COR-L47 (cell line): Measurements from ENCODE around the gene FTO.
"Not testable (repeated sequence)": the region's sequence is repeated elsewhere in the genome, so short reads cannot be mapped to it uniquely, and the experiment has no call there.

ENCODE experiments used
- DNase-seq: peaks from one replicate; lab custom pipeline; 2025; lab: John Stamatoyannopoulos, UW

The FTO gene

DNA sequence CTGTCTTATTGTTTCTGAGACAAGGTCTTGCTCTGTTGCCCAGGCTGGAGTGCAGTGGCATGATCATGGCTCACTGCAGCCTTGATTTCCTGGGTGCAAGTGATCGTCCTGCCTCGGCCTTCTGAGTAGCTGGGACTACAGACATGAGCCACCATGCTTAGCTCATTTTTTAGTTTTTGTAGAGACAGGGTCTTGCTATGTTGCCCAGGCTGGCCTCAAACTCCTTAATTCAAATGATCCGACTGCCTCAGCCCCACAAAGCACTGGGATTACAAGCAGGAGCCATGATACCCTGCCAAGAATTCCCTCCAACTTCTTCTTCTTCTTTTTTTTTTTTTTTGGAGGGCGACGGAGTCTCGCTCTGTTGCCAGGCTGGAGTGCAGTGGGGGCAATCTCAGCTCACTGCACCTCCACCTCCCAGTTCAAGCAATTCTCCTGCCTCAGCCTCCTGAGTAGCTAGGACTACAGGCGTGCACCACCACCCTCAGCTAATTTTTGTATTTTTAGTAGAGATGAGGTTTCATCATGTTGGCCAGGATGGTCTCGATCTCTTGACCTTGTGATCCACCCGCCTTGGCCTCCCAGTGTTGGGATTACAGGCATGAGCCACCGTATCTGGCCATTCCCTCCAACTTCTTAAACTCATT, 477.9 kb downstream of the FTO start:
- DNase-seq, result not testable (repeated sequence)

DNA sequence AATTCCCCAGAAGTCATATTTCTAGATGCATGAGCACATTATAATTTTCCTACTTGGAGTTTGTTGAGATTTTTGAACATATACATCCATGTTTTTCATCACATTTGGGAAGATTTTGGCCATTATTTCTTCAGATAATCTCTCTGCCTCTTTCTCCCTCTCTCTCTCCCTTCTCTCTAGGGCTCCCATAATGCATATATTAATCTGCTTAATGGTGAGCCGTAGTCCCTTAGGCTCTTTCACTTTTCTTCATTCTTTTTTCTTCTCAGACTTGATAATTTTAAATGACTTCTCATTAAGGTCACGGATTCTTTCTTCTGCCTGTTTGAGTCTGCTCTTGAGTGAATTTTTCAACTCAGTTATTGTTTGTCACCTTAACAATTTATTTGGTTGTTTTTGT, 481.1 kb downstream of the FTO start:
- DNase-seq, result no peak

DNA sequence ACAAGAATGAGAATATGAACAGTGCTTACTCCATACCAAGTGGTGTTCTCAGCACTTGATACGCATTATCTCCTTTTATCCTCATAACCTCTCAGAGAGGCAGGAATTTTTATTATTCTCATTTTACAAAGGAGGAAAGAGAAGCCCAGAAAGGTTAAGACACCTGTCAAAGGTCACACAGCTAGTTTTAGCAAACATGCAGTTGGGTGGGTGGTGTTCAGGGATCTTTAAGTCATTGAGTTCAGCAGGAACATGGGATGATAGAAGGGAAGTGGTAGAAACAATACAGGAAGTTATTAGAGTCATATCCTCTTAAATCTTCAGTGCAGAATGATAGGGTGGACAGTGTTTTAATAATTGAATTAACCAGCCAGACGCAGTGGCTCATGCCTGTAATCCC, 487.2 kb downstream of the FTO start:
- no peak for DNase-seq

DNA sequence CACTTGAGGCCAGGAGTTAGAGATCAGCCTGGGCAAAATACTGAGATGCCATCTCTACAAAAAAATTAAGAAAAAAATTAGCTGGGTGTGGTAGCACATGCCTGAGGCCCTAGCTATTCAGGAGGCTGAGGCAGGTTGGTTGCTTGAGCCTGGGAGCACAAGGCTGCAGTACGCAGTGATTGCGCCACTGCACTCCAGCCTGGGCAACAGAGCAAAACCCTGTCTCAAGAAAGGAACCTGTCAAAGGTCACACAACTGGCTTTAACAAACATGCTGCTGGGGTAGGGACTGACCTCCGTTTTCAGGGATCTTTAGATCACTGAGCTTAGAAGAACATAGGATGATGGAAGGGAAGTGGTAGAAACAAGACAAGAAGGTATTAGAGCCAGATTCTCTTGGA, 487.6 kb downstream of the FTO start:
- no peak for DNase-seq

DNA sequence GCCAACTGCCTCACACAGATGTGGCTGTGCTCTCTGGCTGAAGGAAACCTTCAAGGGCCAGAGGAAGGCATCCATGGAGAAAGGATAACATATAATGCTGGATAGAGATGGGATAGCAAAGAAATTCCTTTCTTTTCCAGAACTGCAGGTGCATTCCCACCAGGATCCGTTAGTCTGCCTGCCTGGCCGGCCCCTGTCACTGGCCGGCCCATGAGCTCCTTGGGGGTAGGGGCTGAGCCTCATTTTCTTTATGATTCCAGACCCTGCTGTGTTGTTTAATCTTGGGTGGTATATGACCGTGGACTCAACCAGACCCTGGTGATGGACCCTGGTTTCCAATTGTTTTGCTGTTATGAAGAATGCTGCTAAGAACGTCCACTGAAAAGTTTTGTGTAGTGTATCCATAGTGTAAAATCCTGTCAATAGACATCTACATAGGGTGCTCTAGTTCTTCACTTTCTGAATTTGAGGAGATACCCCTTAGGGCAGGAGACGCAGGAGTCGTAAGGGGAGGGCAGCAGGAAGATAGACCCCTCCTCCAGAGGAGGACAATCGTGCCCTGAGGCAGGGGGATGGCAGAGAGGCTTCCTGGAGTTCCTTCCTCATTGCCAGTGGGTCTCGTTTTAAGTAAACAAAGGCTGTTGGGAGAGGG, 489.2 kb downstream of the FTO start:
- no peak for DNase-seq

DNA sequence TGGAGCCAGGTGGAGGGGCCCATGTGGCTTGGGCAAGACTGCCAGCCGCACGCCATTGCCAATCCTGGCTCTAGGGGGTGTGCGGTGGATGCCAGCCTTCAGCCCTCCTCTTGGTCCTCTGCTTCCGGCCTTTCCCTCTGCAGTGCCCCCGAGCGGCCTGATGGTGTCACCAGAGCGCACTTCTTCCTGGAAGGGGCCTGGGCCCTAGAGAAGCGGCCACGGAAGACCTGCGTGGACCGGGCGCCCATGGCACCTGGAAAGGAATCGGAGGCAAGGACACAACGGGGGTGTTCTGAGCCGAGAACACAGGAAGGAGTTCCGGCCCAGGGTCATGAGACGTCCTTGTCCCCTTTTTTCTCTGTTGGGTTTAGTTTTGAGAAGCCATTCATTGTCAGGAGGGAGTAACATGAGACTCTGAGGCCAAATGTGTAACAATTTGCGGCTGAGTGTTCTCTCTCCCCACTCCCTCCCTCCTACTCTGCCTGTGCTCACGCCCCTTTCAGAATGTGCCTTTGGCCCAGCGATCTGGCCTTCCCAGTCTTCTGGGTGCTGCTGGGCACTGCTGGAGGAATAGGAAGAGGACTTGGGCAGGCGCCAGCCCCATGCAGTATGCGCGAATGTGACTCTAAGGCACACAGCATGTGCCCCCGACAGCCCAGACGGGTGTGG, 489.8 kb downstream of the FTO start:
- DNase-seq, result peak; percentile 64

DNA sequence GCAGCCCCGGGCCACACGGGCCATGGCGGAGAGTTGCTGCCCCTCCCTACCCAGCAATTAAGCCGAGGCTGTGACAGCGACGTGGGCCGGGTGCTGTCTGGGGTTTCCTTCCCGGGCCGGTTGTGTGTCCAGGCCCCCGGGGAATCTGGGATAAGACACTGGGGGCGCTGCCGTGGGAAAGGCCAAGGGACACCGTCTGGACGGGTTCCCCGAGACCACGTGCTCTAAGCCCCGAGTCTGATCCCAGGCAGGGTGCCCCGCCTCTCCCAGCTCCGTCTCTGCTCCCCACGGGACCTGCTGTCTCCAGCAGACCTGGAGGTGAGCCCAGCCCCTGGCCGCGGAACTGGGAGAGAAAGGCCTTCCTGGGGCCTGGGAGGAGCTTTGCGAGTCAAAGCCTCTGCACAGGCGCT, 490.4 kb downstream of the FTO start:
- DNase-seq, result no peak

DNA sequence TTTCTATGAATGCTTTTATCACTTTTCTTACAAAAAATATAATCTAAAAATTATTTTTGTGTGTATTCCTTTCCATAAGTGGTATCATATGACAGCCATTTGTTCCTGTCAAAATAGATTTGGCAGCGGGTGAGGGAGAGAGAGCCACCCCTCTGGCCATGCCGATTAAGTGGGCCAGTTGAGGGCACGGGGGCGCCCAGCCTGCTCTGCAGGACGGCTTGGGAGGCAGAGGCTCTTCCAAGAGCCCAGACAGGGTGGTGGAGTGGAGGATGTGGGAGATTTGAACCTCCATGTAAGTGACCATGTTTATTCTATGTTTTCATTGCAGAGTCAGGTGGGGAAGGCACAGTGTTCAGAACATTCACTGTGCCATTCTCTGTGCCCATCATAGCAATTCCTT, 493.8 kb downstream of the FTO start:
- no peak for DNase-seq

DNA sequence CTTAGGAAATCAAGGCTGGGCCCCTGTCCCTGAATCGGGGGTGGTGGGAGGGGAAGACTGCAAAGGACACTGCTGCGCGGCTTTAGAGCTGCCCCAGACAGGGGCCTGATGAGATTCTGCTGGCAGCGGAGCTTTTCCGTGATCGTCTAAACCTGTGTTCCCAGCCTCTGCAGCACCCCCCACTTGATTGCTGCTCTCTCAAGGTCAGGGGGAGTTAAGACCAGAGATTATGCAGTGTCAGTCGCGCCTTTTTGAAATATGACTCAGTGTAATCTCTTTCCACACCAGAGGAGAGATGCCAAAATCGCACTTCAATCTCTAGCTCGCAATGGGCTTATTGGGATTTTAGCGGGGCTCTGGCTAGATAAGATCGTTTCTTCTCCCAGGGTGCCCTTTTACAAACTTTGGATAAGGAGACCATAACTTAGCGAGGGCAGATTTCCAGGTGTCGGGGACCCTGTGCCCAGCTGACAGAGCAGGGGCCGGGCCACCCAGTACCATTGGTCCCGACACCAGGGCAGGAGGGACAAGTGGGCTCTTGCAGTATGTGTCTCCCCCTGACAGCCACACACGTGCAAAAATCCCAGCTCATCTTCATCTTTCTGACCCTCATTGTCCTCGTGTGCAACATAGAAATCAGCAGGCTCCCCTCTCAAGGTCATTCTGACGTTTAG, 495.7 kb downstream of the FTO start:
- no peak for DNase-seq

DNA sequence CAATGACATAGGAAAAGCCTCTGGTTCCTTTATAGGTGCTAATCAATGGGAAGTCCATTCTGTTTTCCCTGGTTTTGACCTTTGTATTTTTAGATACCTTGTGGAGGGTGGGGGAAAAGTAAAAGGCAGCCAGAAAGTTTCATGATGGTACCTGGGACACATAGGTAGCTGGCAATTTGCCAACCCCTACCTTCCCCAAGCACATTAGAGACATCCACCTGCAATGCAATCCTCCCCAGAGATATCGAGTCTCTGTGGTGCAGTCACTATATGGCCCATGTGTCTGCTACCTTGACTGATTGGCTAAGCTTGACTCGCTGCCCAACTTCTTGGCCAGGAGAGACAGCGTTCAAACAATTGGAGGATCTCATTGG, 496.2 kb downstream of the FTO start:
- no peak for DNase-seq

DNA sequence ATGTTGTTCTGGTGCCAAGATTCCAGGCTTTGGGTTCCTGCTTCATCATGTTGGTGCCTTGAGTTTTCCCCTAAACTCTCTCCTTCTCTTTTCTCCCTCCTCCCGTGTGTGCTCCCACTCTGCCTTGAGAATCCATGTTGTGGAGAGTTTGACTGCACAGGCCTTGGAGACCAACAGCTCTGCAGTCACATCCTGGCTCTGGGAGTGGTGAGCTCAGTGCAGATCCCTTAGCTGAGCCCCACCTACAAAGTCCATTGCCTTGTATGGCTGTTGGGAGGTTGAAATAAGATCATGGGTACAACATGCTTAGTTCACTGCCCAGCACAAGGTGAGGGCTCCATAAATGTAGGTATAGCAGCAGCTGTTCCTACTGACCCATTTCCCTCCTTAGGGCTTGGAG, 496.8 kb downstream of the FTO start:
- DNase-seq, result no peak

DNA sequence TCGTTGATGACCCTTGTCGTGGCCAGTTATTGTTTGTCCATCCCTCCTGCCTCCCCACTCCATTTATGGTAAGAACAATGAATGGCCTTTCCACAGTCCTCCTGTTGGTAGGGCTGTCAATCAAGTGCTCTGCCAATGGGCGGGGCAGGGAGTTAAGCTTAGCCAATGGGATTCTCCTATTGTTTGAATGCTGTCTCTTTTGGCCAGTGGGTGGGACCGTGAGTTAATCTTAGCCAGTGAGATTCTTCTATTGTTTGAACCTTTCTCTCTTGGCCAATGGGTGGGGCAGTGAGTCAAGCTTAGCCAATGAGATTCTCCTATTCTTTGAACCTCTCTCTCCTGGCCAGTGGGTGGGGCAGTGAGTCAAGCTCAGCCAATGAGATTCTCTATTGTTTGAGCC, 497.2 kb downstream of the FTO start:
- DNase-seq, result no peak
